Measurements from ENCODE around the gene PRTN3.

GRCh38 chr19:802498-803098 lies 38.2 kb upstream of the PRTN3 start:
- TF ChIP-seq POLR2A (IDR thresholded peaks at IDR 0.05) = no peak
- TF ChIP-seq, protein P1, sequence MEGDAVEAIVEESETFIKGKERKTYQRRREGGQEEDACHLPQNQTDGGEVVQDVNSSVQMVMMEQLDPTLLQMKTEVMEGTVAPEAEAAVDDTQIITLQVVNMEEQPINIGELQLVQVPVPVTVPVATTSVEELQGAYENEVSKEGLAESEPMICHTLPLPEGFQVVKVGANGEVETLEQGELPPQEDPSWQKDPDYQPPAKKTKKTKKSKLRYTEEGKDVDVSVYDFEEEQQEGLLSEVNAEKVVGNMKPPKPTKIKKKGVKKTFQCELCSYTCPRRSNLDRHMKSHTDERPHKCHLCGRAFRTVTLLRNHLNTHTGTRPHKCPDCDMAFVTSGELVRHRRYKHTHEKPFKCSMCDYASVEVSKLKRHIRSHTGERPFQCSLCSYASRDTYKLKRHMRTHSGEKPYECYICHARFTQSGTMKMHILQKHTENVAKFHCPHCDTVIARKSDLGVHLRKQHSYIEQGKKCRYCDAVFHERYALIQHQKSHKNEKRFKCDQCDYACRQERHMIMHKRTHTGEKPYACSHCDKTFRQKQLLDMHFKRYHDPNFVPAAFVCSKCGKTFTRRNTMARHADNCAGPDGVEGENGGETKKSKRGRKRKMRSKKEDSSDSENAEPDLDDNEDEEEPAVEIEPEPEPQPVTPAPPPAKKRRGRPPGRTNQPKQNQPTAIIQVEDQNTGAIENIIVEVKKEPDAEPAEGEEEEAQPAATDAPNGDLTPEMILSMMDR (IDR thresholded peaks at IDR 0.05) = no peak
- no peak for TF ChIP-seq EP300 (IDR thresholded peaks at IDR 0.05)
